Panc1 (cell line): ENCODE results near the gene CHST9. TPM values are rescaled to one million over a fixed set of nuclear protein-coding genes. Genes with fewer than 3 reads are reported as not detected.
"Not testable (repeated sequence)": the region's sequence is repeated elsewhere in the genome, so short reads cannot be mapped to it uniquely, and the experiment has no call there.

ENCODE experiments used
- ATAC-seq: fragments of 200-7000 bp; cut with Tn5 transposase; 2 replicates; pipeline ENCODE4 v1.9.1; 2020; ENCODE audit warnings: mild to moderate bottlenecking, moderate library complexity
- BruUV-seq: library from RNA; stranded (reverse); fragments of 400-500 nt; replicated peaks from 2 replicates; lab custom pipeline; 2021; lab: Mats Ljungman, UMichigan
- CTCF ChIA-PET: fragments of 300-600 bp; sonication (Branson Sonifier 250); formaldehyde crosslinking; loops from one replicate; lab custom pipeline; 2022; ENCODE audit warnings: antibody characterized with exemption; lab: Charles Lee
- POLR2A ChIA-PET: fragments of 300-600 bp; sonication (Branson Sonifier 250); formaldehyde crosslinking; loops from one replicate; lab custom pipeline; 2022; ENCODE audit warnings: antibody characterized with exemption; lab: Charles Lee
- DNase-seq: peaks from one replicate; pipeline ENCODE4 v3.0.0-alpha.2; 2010; ENCODE audit warnings: low read depth, low spot score
- H3K27ac ChIP-seq: 2 replicates; pipeline ENCODE4 v1.5.1; 2011; ENCODE audit warnings: mild to moderate bottlenecking, low read length, inconsistent platforms
- H3K27me3 ChIP-seq: fragments of 200-500 bp; sonication (Bioruptor generic); 2 replicates; pipeline ENCODE4 v1.6.0; 2014; ENCODE audit warnings: low read length, inconsistent platforms; ENCODE audit not compliant: control insufficient read depth, insufficient read depth
- H3K36me3 ChIP-seq: fragments of 200-500 bp; sonication (Bioruptor generic); 2 replicates; pipeline ENCODE4 v1.5.1; 2014; ENCODE audit warnings: inconsistent platforms, mild to moderate bottlenecking, low read length, moderate library complexity; ENCODE audit not compliant: control insufficient read depth, insufficient read depth
- H3K4me1 ChIP-seq: 2 replicates; pipeline ENCODE4 v1.5.1; 2011; ENCODE audit warnings: inconsistent platforms, mild to moderate bottlenecking, low read length, moderate library complexity; ENCODE audit not compliant: control insufficient read depth, insufficient read depth
- H3K4me3 ChIP-seq, 2 experiments: 2 replicates each; pipeline ENCODE4 v1.5.1; 2011 to 2012; ENCODE audit warnings: low read depth in 2 of 2, low read length in 2 of 2, mild to moderate bottlenecking in 2 of 2, inconsistent platforms in 1 of 2, moderate library complexity in 1 of 2
- H3K9me3 ChIP-seq: fragments of 200-500 bp; sonication (Bioruptor generic); 2 replicates; pipeline ENCODE4 v1.5.1; 2014; ENCODE audit warnings: low read depth, mild to moderate bottlenecking, inconsistent platforms, low read length, moderate library complexity; ENCODE audit not compliant: control insufficient read depth, insufficient read depth
- POLR2AphosphoS5 ChIP-seq: IDR thresholded peaks from 2 replicates; pipeline ENCODE4 v1.6.1; 2012; ENCODE audit warnings: mild to moderate bottlenecking, low read depth, low read length, moderate library complexity
- SIN3A ChIP-seq: IDR thresholded peaks from 2 replicates; pipeline ENCODE4 v1.6.1; 2012; ENCODE audit warnings: low read depth, mild to moderate bottlenecking, low read length, moderate library complexity, borderline replicate concordance; ENCODE audit not compliant: insufficient read depth
- TCF7L2 ChIP-seq: IDR thresholded peaks from 2 replicates; pipeline ENCODE4 v1.6.1; 2011; ENCODE audit warnings: mild to moderate bottlenecking, low read depth, low read length, inconsistent platforms
- in situ Hi-C: cut with HindIII; loops from 2 replicates; pipeline ENCODE4 v1.10.0; 2016; ENCODE audit warnings: low sequenced_read_pairs, low pct_unique_long_range_greater_than_20kb
- intact Hi-C: fragments of 100-400 bp; cut with micrococcal nuclease; formaldehyde crosslinking; loops from one replicate; pipeline ENCODE4 v1.10.0; 2022; ENCODE audit not compliant: unreplicated experiment
- total RNA-seq: library from RNA; stranded (reverse); gene quantifications from one replicate; pipeline ENCODE4 v1.2.1, GENCODE V29; 2021; ENCODE audit not compliant: unreplicated experiment
- TF ChIP-seq, protein P1 (sequence below): fragments of 450-650 bp; IDR thresholded peaks from 2 replicates; pipeline ENCODE4 v1.5.1; 2017; ENCODE audit warnings: mild to moderate bottlenecking
- TF ChIP-seq, protein P2 (sequence below), 2 experiments: IDR thresholded peaks; 2 replicates each; pipeline ENCODE4 v1.6.1; 2011 to 2012; ENCODE audit warnings: low read depth in 2 of 2, control low read depth in 1 of 2, low read length in 1 of 2, mild to moderate bottlenecking in 1 of 2, moderate library complexity in 1 of 2; ENCODE audit not compliant: insufficient read depth in 1 of 2

The CHST9 gene
- total RNA-seq, 1 experiment from 2014 or later = 0.05 TPM

GRCh38 chr18:27164905-27165304, 20.2 kb downstream of the CHST9 start:
- in situ Hi-C loops (no loop called here), intact Hi-C loops (no loop called here)
- Histone ChIP-seq H3K4me1 (no peaks in the 10 kb centered on the region), H3K36me3 (no peaks in the 10 kb centered on the region), H3K4me3 (no peak overlapping the region), H3K9me3 (no peaks in the 10 kb centered on the region), H3K27me3 (no peaks in the 10 kb centered on the region), H3K27ac (no peak overlapping the region)
- ChIA-PET POLR2A (no interaction called here), CTCF (no interaction called here)
- DNase-seq (no peak), ATAC-seq (no peak)
- TF ChIP-seq TCF7L2 = no peak
- TF ChIP-seq, protein P1, sequence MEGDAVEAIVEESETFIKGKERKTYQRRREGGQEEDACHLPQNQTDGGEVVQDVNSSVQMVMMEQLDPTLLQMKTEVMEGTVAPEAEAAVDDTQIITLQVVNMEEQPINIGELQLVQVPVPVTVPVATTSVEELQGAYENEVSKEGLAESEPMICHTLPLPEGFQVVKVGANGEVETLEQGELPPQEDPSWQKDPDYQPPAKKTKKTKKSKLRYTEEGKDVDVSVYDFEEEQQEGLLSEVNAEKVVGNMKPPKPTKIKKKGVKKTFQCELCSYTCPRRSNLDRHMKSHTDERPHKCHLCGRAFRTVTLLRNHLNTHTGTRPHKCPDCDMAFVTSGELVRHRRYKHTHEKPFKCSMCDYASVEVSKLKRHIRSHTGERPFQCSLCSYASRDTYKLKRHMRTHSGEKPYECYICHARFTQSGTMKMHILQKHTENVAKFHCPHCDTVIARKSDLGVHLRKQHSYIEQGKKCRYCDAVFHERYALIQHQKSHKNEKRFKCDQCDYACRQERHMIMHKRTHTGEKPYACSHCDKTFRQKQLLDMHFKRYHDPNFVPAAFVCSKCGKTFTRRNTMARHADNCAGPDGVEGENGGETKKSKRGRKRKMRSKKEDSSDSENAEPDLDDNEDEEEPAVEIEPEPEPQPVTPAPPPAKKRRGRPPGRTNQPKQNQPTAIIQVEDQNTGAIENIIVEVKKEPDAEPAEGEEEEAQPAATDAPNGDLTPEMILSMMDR = no peak
- TF ChIP-seq POLR2AphosphoS5 = no peak
- no peak for TF ChIP-seq SIN3A
- TF ChIP-seq, protein P2, sequence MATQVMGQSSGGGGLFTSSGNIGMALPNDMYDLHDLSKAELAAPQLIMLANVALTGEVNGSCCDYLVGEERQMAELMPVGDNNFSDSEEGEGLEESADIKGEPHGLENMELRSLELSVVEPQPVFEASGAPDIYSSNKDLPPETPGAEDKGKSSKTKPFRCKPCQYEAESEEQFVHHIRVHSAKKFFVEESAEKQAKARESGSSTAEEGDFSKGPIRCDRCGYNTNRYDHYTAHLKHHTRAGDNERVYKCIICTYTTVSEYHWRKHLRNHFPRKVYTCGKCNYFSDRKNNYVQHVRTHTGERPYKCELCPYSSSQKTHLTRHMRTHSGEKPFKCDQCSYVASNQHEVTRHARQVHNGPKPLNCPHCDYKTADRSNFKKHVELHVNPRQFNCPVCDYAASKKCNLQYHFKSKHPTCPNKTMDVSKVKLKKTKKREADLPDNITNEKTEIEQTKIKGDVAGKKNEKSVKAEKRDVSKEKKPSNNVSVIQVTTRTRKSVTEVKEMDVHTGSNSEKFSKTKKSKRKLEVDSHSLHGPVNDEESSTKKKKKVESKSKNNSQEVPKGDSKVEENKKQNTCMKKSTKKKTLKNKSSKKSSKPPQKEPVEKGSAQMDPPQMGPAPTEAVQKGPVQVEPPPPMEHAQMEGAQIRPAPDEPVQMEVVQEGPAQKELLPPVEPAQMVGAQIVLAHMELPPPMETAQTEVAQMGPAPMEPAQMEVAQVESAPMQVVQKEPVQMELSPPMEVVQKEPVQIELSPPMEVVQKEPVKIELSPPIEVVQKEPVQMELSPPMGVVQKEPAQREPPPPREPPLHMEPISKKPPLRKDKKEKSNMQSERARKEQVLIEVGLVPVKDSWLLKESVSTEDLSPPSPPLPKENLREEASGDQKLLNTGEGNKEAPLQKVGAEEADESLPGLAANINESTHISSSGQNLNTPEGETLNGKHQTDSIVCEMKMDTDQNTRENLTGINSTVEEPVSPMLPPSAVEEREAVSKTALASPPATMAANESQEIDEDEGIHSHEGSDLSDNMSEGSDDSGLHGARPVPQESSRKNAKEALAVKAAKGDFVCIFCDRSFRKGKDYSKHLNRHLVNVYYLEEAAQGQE (IDR thresholded peaks at IDR 0.05; ENCODE audit: insufficient read depth in 1 of 2, low read depth in 2 of 2, low read length in 1 of 2) = no peak
- BruUV-seq = no TSS peak

GRCh38 chr18:27163197-27163716, 21.9 kb downstream of the CHST9 start:
- H3K4me1 ChIP-seq, H3K27me3 ChIP-seq, intact Hi-C loops, H3K27ac ChIP-seq, in situ Hi-C loops, DNase-seq, ATAC-seq, H3K36me3 ChIP-seq, BruUV-seq, POLR2A ChIA-PET, H3K4me3 ChIP-seq, CTCF ChIA-PET, H3K9me3 ChIP-seq: not testable (repeated sequence)

- BruUV-seq, POLR2A ChIA-PET: not testable (repeated sequence)
Measured at GRCh38 chr18:27149240-27149639, 35.9 kb downstream of the CHST9 start.

More at GRCh38 chr18:27149240-27149639, 35.9 kb downstream of the CHST9 start:
- H3K9me3 ChIP-seq, DNase-seq, H3K36me3 ChIP-seq, H3K27ac ChIP-seq, H3K27me3 ChIP-seq, CTCF ChIA-PET, ATAC-seq, in situ Hi-C loops, H3K4me1 ChIP-seq, H3K4me3 ChIP-seq, intact Hi-C loops: not testable (repeated sequence)
